RWPE2 (cell line): Measurements from ENCODE around the gene NDE1.

ENCODE experiments used
- ATAC-seq: fragments of 200-7000 bp; cut with Tn5 transposase; 3 replicates; pipeline ENCODE4 v1.9.1; 2021; ENCODE audit warnings: low read depth
- DNase-seq: peaks from one replicate; pipeline ENCODE4 v3.0.0-alpha.2; 2020; ENCODE audit warnings: low spot score
- H3K27ac ChIP-seq: fragments of 450-650 bp; 2 replicates; pipeline ENCODE4 v1.5.1; 2017; ENCODE audit warnings: mild to moderate bottlenecking; ENCODE audit not compliant: poor library complexity, severe bottlenecking
- H3K27me3 ChIP-seq: fragments of 250-450 bp; sonication (Bioruptor Pico); 2 replicates; pipeline ENCODE4 v1.5.1; 2021; ENCODE audit warnings: mild to moderate bottlenecking, moderate library complexity; ENCODE audit not compliant: insufficient read depth, poor library complexity, severe bottlenecking
- H3K36me3 ChIP-seq: fragments of 250-450 bp; sonication (Bioruptor Pico); 2 replicates; pipeline ENCODE4 v1.5.1; 2020; ENCODE audit warnings: low read depth, mild to moderate bottlenecking, moderate library complexity
- H3K4me1 ChIP-seq: fragments of 250-450 bp; sonication (Bioruptor Pico); 2 replicates; pipeline ENCODE4 v1.5.1; 2021; ENCODE audit warnings: mild to moderate bottlenecking, moderate library complexity; ENCODE audit not compliant: insufficient read depth, poor library complexity, severe bottlenecking
- H3K4me3 ChIP-seq: fragments of 250-450 bp; sonication (Bioruptor Pico); 2 replicates; pipeline ENCODE4 v1.5.1; 2021; ENCODE audit warnings: mild to moderate bottlenecking, moderate library complexity; ENCODE audit not compliant: severe bottlenecking
- H3K9me3 ChIP-seq: fragments of 250-450 bp; sonication (Bioruptor Pico); 2 replicates; pipeline ENCODE4 v1.5.1; 2021; ENCODE audit warnings: mild to moderate bottlenecking, moderate library complexity; ENCODE audit not compliant: severe bottlenecking
- CTCF ChIP-seq: fragments of 450-650 bp; IDR thresholded peaks from one replicate; pipeline ENCODE4 v1.5.1; 2017; ENCODE audit warnings: mild to moderate bottlenecking, moderate library complexity; ENCODE audit not compliant: poor library complexity, severe bottlenecking

Gene NDE1

GRCh38 chr16:15640966-15641365, 9.1 kb upstream of the NDE1 start:
- TF ChIP-seq CTCF, result no peak
- peaks cover 15% of the 10 kb centered on the region for H3K4me1 ChIP-seq
- ATAC-seq (no peak), DNase-seq (no peak)
- no peaks in the 10 kb centered on the region for H3K27me3 ChIP-seq
- H3K36me3 ChIP-seq, result peaks cover 37% of the 10 kb centered on the region
- peak overlapping the region; percentile 99 for H3K27ac ChIP-seq
- H3K9me3 ChIP-seq, result no peaks in the 10 kb centered on the region
- H3K4me3 ChIP-seq, result no peak overlapping the region

- no peaks in the 10 kb centered on the region for H3K27me3 ChIP-seq
- peaks cover 15% of the 10 kb centered on the region for H3K4me1 ChIP-seq
- H3K36me3 ChIP-seq, result peaks cover 30% of the 10 kb centered on the region
- H3K9me3 ChIP-seq, result no peaks in the 10 kb centered on the region
- peak overlapping the region; percentile 73 for H3K4me3 ChIP-seq
- peak overlapping the region; percentile 99 for H3K27ac ChIP-seq
- ATAC-seq (no peak), DNase-seq (no peak)
- no peak for TF ChIP-seq CTCF
Observed at GRCh38 chr16:15641753-15642556, 8.1 kb upstream of the NDE1 start.

- Histone ChIP-seq H3K4me1 (peaks cover 15% of the 10 kb centered on the region), H3K27me3 (no peaks in the 10 kb centered on the region), H3K36me3 (peaks cover 24% of the 10 kb centered on the region), H3K4me3 (peak overlapping the region; percentile 73), H3K27ac (peak overlapping the region; percentile 99), H3K9me3 (no peaks in the 10 kb centered on the region)
- DNase-seq, result peak; percentile 74
- ATAC-seq, result peak; percentile 59
- peak; percentile 49 for TF ChIP-seq CTCF
Observed at GRCh38 chr16:15642557-15643047, 7.4 kb upstream of the NDE1 start.

GRCh38 chr16:15643048-15643945, 6.7 kb upstream of the NDE1 start, which contains the start of gene MARF1:
Gene MARF1 (minus strand): TSS chr16:15643154. CDS start chr16:15639233, 3,921 bp downstream.
- H3K27ac ChIP-seq, result peak within 1 kb of the TSS; percentile 99
- no peaks in the 10 kb centered on the region for H3K27me3 ChIP-seq
- DNase-seq (peak; percentile 98), ATAC-seq (no peak)
- H3K4me3 ChIP-seq, result peak within 1 kb of the TSS; percentile 73
- TF ChIP-seq CTCF, result peak; percentile 29
- no peaks in the 10 kb centered on the region for H3K9me3 ChIP-seq
- H3K36me3 ChIP-seq, result peaks cover 17% of the 10 kb centered on the region
- peaks cover 18% of the 10 kb centered on the region for H3K4me1 ChIP-seq
